Astrocyte (in vitro differentiated cells and primary cell): ENCODE data around the gene NR3C1.

Experiments used
- CTCF ChIP-seq: IDR thresholded peaks from 2 replicates; pipeline ENCODE4 v1.5.1; 2011; ENCODE audit warnings: low read depth, mild to moderate bottlenecking, inconsistent platforms, low read length, moderate library complexity; ENCODE audit not compliant: insufficient read depth
- EZH2 ChIP-seq: IDR thresholded peaks from 2 replicates; pipeline ENCODE4 v1.6.1; 2012; ENCODE audit warnings: mild to moderate bottlenecking, low read length, inconsistent platforms; ENCODE audit not compliant: insufficient read depth

DNA sequence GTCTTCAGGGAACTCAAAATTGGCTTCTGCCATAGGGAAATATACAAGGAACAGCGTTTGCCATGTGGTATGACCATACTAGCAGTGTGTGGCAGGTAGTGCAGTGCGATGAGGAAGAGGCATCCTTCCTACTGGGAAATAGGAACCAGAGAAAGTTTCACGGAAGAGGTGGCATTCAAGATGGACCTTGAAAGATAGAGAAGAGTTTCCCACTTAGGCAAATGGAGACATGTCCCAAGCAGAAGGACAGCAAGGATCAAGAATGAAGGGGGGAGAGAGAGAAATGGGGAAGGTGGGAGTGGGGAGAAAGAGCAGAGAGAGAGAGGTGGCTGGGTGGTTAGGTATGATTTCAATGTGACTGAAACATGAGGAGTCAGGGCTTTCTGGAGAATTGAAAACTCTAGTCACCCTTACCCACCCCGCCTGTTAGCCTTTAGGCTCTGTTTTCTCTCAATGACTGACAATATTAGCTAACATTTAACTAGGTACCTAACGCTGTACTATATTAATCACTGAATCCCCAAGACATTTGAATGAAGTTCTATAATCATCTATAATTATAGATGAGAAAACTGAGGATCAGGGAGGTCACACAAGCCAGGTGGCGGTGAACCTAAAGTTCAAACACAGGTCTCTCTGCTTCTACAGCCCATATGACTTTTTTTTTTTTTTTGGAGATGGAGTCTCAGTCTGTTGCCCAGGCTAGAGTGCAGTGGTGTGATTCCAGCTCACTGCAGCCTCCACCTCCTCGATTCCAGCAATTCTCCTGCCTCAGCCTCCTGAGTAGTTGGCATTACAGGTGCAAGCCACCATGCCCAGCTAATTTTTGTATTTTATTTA, 171.3 kb downstream of the NR3C1 start:
- no peak for TF ChIP-seq EZH2
- TF ChIP-seq CTCF = no peak
